GM19463 (cell line): ENCODE data around the gene INTS1.

Source experiments
- ATAC-seq: cut with Tn5 transposase; IDR thresholded peaks from one replicate; pipeline ENCODE4 v1.9.1; 2021; ENCODE audit warnings: mild to moderate bottlenecking, moderate library complexity; ENCODE audit not compliant: unreplicated experiment

INTS1 gene

GRCh38 chr7:1434891-1435670 lies 69.1 kb downstream of the INTS1 start:
- ATAC-seq: no peak

GRCh38 chr7:1434165-1434718 lies 69.9 kb downstream of the INTS1 start:
- no peak for ATAC-seq

- no peak for ATAC-seq
Measured at GRCh38 chr7:1433128-1433920, 70.9 kb downstream of the INTS1 start.

- no peak for ATAC-seq
Measured at GRCh38 chr7:1432411-1433082, 71.6 kb downstream of the INTS1 start.

GRCh38 chr7:1431634-1432380 lies 72.4 kb downstream of the INTS1 start:
- no peak for ATAC-seq

GRCh38 chr7:1431226-1431625 lies 73.0 kb downstream of the INTS1 start:
- ATAC-seq: no peak

- no peak for ATAC-seq
Measured at GRCh38 chr7:1430056-1430845, 73.9 kb downstream of the INTS1 start.

GRCh38 chr7:1428941-1429501 lies 75.2 kb downstream of the INTS1 start:
- no peak for ATAC-seq

GRCh38 chr7:1427064-1427657 lies 77.0 kb downstream of the INTS1 start:
- no peak for ATAC-seq

- ATAC-seq: no peak
Measured at GRCh38 chr7:1426474-1426873, 77.7 kb downstream of the INTS1 start.

- ATAC-seq: no peak
Measured at GRCh38 chr7:1425292-1426136, 78.7 kb downstream of the INTS1 start.

- no peak for ATAC-seq
Measured at GRCh38 chr7:1424041-1424440, 80.1 kb downstream of the INTS1 start.

GRCh38 chr7:1423264-1423811 lies 80.9 kb downstream of the INTS1 start:
- ATAC-seq: no peak

- ATAC-seq: no peak
Measured at GRCh38 chr7:1422512-1423263, 81.5 kb downstream of the INTS1 start.

GRCh38 chr7:1421946-1422345 lies 82.2 kb downstream of the INTS1 start:
- no peak for ATAC-seq

GRCh38 chr7:1421020-1421790 lies 83.0 kb downstream of the INTS1 start:
- no peak for ATAC-seq
